Measurements from ENCODE around the gene PRR14L.
"Not testable (repeated sequence)": the region's sequence is repeated elsewhere in the genome, so short reads cannot be mapped to it uniquely, and the experiment has no call there.

PRR14L gene

GRCh38 chr22:31683181-31684105 lies 66.5 kb downstream of the PRR14L start:
- DNase-seq (ENCODE audit: extremely low read depth in 1 of 2, low read depth in 1 of 2) = no peak

GRCh38 chr22:31682751-31683150 lies 67.2 kb downstream of the PRR14L start:
- DNase-seq (ENCODE audit: extremely low read depth in 1 of 2, low read depth in 1 of 2) = no peak

GRCh38 chr22:31681349-31682345 lies 68.3 kb downstream of the PRR14L start:
- no peak for DNase-seq (ENCODE audit: extremely low read depth in 1 of 2, low read depth in 1 of 2)

GRCh38 chr22:31680861-31681341 lies 69.0 kb downstream of the PRR14L start:
- DNase-seq (ENCODE audit: extremely low read depth in 1 of 2, low read depth in 1 of 2) = no peak

- DNase-seq (ENCODE audit: extremely low read depth in 1 of 2, low read depth in 1 of 2) = no peak
Observed at GRCh38 chr22:31678748-31679147, 71.2 kb downstream of the PRR14L start.

- peak; percentile 78 to 79 for DNase-seq (ENCODE audit: extremely low read depth in 1 of 2, low read depth in 1 of 2)
Observed at GRCh38 chr22:31676700-31677099, 73.2 kb downstream of the PRR14L start.

GRCh38 chr22:31674219-31674618 lies 75.7 kb downstream of the PRR14L start:
- DNase-seq (ENCODE audit: extremely low read depth in 1 of 2, low read depth in 1 of 2) = not testable (repeated sequence)

- not testable (repeated sequence) for DNase-seq (ENCODE audit: extremely low read depth in 1 of 2, low read depth in 1 of 2)
Observed at GRCh38 chr22:31668849-31669248, 81.1 kb downstream of the PRR14L start.

GRCh38 chr22:31662668-31663037 lies 87.3 kb downstream of the PRR14L start:
- no peak for DNase-seq (ENCODE audit: extremely low read depth in 1 of 2, low read depth in 1 of 2)

GRCh38 chr22:31661851-31662667 lies 87.9 kb downstream of the PRR14L start, which contains the start of gene PISD:
PISD (minus strand) TSS chr22:31662215; CDS start chr22:31662208, 7 bp downstream.
- DNase-seq (ENCODE audit: extremely low read depth in 1 of 2, low read depth in 1 of 2) = peak; percentile 90 to 95

- not testable (repeated sequence) for DNase-seq (ENCODE audit: extremely low read depth in 1 of 2, low read depth in 1 of 2)
Observed at GRCh38 chr22:31660860-31661341, 89.0 kb downstream of the PRR14L start.

- DNase-seq (ENCODE audit: extremely low read depth in 1 of 2, low read depth in 1 of 2) = no peak
Observed at GRCh38 chr22:31659246-31659645, 90.7 kb downstream of the PRR14L start.

GRCh38 chr22:31654408-31654807 lies 95.5 kb downstream of the PRR14L start:
- no peak for DNase-seq (ENCODE audit: extremely low read depth in 1 of 2, low read depth in 1 of 2)

- DNase-seq (ENCODE audit: extremely low read depth in 1 of 2, low read depth in 1 of 2) = no peak
Observed at GRCh38 chr22:31653944-31654343, 96.0 kb downstream of the PRR14L start.

GRCh38 chr22:31652911-31653684 lies 96.8 kb downstream of the PRR14L start:
- DNase-seq (ENCODE audit: extremely low read depth in 1 of 2, low read depth in 1 of 2) = no peak

GRCh38 chr22:31652088-31652487 lies 97.8 kb downstream of the PRR14L start:
- DNase-seq (ENCODE audit: extremely low read depth in 1 of 2, low read depth in 1 of 2) = no peak

GRCh38 chr22:31651664-31652063 lies 98.3 kb downstream of the PRR14L start:
- DNase-seq (ENCODE audit: extremely low read depth in 1 of 2, low read depth in 1 of 2) = no peak

GRCh38 chr22:31650391-31650790 lies 99.5 kb downstream of the PRR14L start:
- DNase-seq (ENCODE audit: extremely low read depth in 1 of 2, low read depth in 1 of 2) = no peak

All from activated CD8-positive, alpha-beta memory T cell treated with anti-CD3 and anti-CD28 coated beads for 1 hour (primary cell).